ENCODE results near the gene NR1I2.

The NR1I2 gene

GRCh38 chr3:119819806-119820205 is 37.9 kb downstream of the NR1I2 start:
- DNase-seq (ENCODE audit: low read depth in 2 of 2) = no peak

- no peak for DNase-seq (ENCODE audit: low read depth in 2 of 2)
Measured at GRCh38 chr3:119825820-119826219, 43.9 kb downstream of the NR1I2 start.

GRCh38 chr3:119826711-119827608 is 45.1 kb downstream of the NR1I2 start:
- DNase-seq (ENCODE audit: low read depth in 2 of 2) = no peak

GRCh38 chr3:119829420-119829819 is 47.5 kb downstream of the NR1I2 start:
- DNase-seq (ENCODE audit: low read depth in 2 of 2) = no peak

- no peak for DNase-seq (ENCODE audit: low read depth in 2 of 2)
Measured at GRCh38 chr3:119831022-119831421, 49.1 kb downstream of the NR1I2 start.

GRCh38 chr3:119831941-119832371 is 50.1 kb downstream of the NR1I2 start:
- no peak for DNase-seq (ENCODE audit: low read depth in 2 of 2)

- DNase-seq (ENCODE audit: low read depth in 2 of 2) = no peak
Measured at GRCh38 chr3:119834754-119835370, 53.0 kb downstream of the NR1I2 start.

- no peak for DNase-seq (ENCODE audit: low read depth in 2 of 2)
Measured at GRCh38 chr3:119835556-119835955, 53.7 kb downstream of the NR1I2 start.

GRCh38 chr3:119841808-119842471 is 60.0 kb downstream of the NR1I2 start:
- no peak for DNase-seq (ENCODE audit: low read depth in 2 of 2)

- DNase-seq (ENCODE audit: low read depth in 2 of 2) = no peak
Measured at GRCh38 chr3:119849126-119849525, 67.2 kb downstream of the NR1I2 start.

GRCh38 chr3:119856695-119857094 is 74.8 kb downstream of the NR1I2 start:
- no peak for DNase-seq (ENCODE audit: low read depth in 2 of 2)

GRCh38 chr3:119858957-119859356 is 77.1 kb downstream of the NR1I2 start:
- DNase-seq (ENCODE audit: low read depth in 2 of 2) = no peak

GRCh38 chr3:119859728-119860127 is 77.8 kb downstream of the NR1I2 start:
- no peak for DNase-seq (ENCODE audit: low read depth in 2 of 2)

- no peak for DNase-seq (ENCODE audit: low read depth in 2 of 2)
Measured at GRCh38 chr3:119861681-119862080, 79.8 kb downstream of the NR1I2 start.

- no peak for DNase-seq (ENCODE audit: low read depth in 2 of 2)
Measured at GRCh38 chr3:119862616-119863015, 80.7 kb downstream of the NR1I2 start.

- no peak for DNase-seq (ENCODE audit: low read depth in 2 of 2)
Measured at GRCh38 chr3:119864476-119864875, 82.6 kb downstream of the NR1I2 start.
